HepG2 (cell line): ENCODE results near the gene SNX6. TPM values are rescaled to one million over a fixed set of nuclear protein-coding genes. Genes with fewer than 3 reads are reported as not detected.

Source experiments
- CHD2 ChIP-seq: IDR thresholded peaks from 2 replicates; pipeline ENCODE4 v1.6.1; 2011; ENCODE audit warnings: low read depth, low read length, improper control_type of control experiment
- CREB3 ChIP-seq: sonication (generic); formaldehyde crosslinking; IDR thresholded peaks from 2 replicates; pipeline ENCODE4 v1.5.0; 2020; ENCODE audit warnings: missing genetic modification reagents
- DPF2 ChIP-seq: sonication (generic); formaldehyde crosslinking; IDR thresholded peaks from 2 replicates; pipeline ENCODE4 v1.4.0; 2020; ENCODE audit warnings: mild to moderate bottlenecking, low read depth, missing genetic modification reagents, borderline replicate concordance
- ELF3 ChIP-seq: IDR thresholded peaks from 2 replicates; pipeline ENCODE4 v1.6.1; 2016; ENCODE audit warnings: missing genetic modification reagents, missing compliant biosample characterization
- EP300 ChIP-seq, 3 experiments: sonication (generic) in 1 of 3; formaldehyde crosslinking in 1 of 3; IDR thresholded peaks; 2 replicates each; pipeline versions ENCODE4 v1.5.1 to v1.6.1; 2011 to 2020; ENCODE audit warnings: low read depth in 2 of 3, low read length in 2 of 3, borderline replicate concordance in 1 of 3, improper control_type of control experiment in 1 of 3, mild to moderate bottlenecking in 1 of 3, missing genetic modification reagents in 1 of 3, moderate library complexity in 1 of 3
- ETV5 ChIP-seq: IDR thresholded peaks from 2 replicates; pipeline ENCODE4 v1.6.1; 2018; ENCODE audit warnings: missing biosample characterization, missing genetic modification reagents, inconsistent platforms, borderline replicate concordance
- FIP1L1 ChIP-seq: fragments of 200-400 bp; formaldehyde crosslinking; IDR thresholded peaks from 2 replicates; pipeline ENCODE4 v1.6.1; 2018; ENCODE audit warnings: low read depth, mild to moderate bottlenecking, low read length, moderate library complexity, borderline replicate concordance; ENCODE audit not compliant: insufficient read depth
- FOXO4 ChIP-seq: sonication (generic); formaldehyde crosslinking; conservative IDR thresholded peaks from 2 replicates; pipeline ENCODE4 v1.8.1; 2023; ENCODE audit warnings: missing genetic modification reagents
- LCORL ChIP-seq, 2 experiments: fragments of 450-650 bp in 1 of 2; sonication (generic) in 1 of 2; formaldehyde crosslinking in 1 of 2; IDR thresholded peaks; 2 replicates each; pipeline versions ENCODE4 v1.5.0 to v1.6.1; 2017 to 2020; ENCODE audit warnings: antibody characterized with exemption in 1 of 2, missing genetic modification reagents in 1 of 2
- MIER2 ChIP-seq: IDR thresholded peaks from 2 replicates; pipeline ENCODE4 v1.6.1; 2016; ENCODE audit warnings: missing biosample characterization, missing genetic modification reagents
- PPARG ChIP-seq: conservative IDR thresholded peaks from 2 replicates; pipeline ENCODE4 v1.6.1; 2016; ENCODE audit warnings: missing biosample characterization, missing genetic modification reagents
- RBM39 ChIP-seq: fragments of 200-400 bp; formaldehyde crosslinking; IDR thresholded peaks from one replicate; pipeline ENCODE4 v1.6.1; 2018; ENCODE audit warnings: antibody characterized with exemption, mild to moderate bottlenecking, low read depth, low read length; ENCODE audit not compliant: poor library complexity, severe bottlenecking
- SNAI1 ChIP-seq: sonication (generic); formaldehyde crosslinking; IDR thresholded peaks from 2 replicates; pipeline ENCODE4 v1.5.0; 2020; ENCODE audit warnings: mild to moderate bottlenecking, missing genetic modification reagents, borderline replicate concordance
- U2AF1 ChIP-seq: fragments of 200-400 bp; formaldehyde crosslinking; optimal IDR thresholded peaks from 2 replicates; pipeline ENCODE3; 2017; ENCODE audit warnings: mild to moderate bottlenecking, low read depth, low read length
- ZMAT5 ChIP-seq: sonication (generic); formaldehyde crosslinking; IDR thresholded peaks from 2 replicates; pipeline ENCODE4 v1.5.0; 2020; ENCODE audit warnings: mild to moderate bottlenecking, low read depth, missing genetic modification reagents, borderline replicate concordance
- ZNF703 ChIP-seq: sonication (generic); formaldehyde crosslinking; IDR thresholded peaks from 2 replicates; pipeline ENCODE4 v1.5.1; 2020; ENCODE audit warnings: missing genetic modification reagents, mild to moderate bottlenecking, moderate library complexity, borderline replicate concordance
- ZNF878 ChIP-seq: sonication (generic); formaldehyde crosslinking; IDR thresholded peaks from 2 replicates; pipeline ENCODE4 v1.8.1; 2023; ENCODE audit warnings: mild to moderate bottlenecking, missing genetic modification reagents, moderate library complexity
- ZNF879 ChIP-seq: sonication (generic); formaldehyde crosslinking; IDR thresholded peaks from 2 replicates; pipeline ENCODE4 v1.8.1; 2023; ENCODE audit warnings: missing genetic modification reagents
- polyA plus RNA-seq, 8 experiments: library from polyadenylated mRNA; depleted of rRNA in 3 of 8; stranded (reverse) in 7 of 8; unstranded in 1 of 8; fragments of >200 nt; fragmentation: Illumina TruSeq in 4 of 8; extraction: Trizol in 4 of 8; gene quantifications; 2 replicates each; pipeline versions ENCODE4 v1.2.1 to v1.2.3, GENCODE V29; 2011 to 2016; ENCODE audit warnings: low read depth in 4 of 8, missing spikeins in 1 of 8, mixed read lengths in 1 of 8; ENCODE audit not compliant: insufficient read depth in 1 of 8
- total RNA-seq, 5 experiments: library from RNA; depleted of rRNA; stranded (reverse); fragments of >200 nt; fragmentation: Illumina TruSeq; extraction: Trizol; gene quantifications; 2 replicates each; pipeline ENCODE4 v1.2.3, GENCODE V29; 2016; ENCODE audit warnings: low read depth in 1 of 5
- TF ChIP-seq, protein P1 (sequence below): sonication (generic); formaldehyde crosslinking; IDR thresholded peaks from 2 replicates; pipeline ENCODE4 v1.4.0; 2020; ENCODE audit warnings: mild to moderate bottlenecking, missing genetic modification reagents

The SNX6 gene
- total and polyA plus RNA-seq, 2 of the 13 experiments (the other 11 are each of a cell fraction or from before 2014, with no cell fraction given): 92.3 to 169 TPM

GRCh38 chr14:34629657-34630529 is at the start of gene SNX6 (continued):
- TF ChIP-seq FIP1L1: 0 out of 2 replicates have a peak, but pooled peaks have one; percentile 51
- 0 out of 2 replicates have a peak, but pooled peaks have one; percentile 48 for TF ChIP-seq ZNF879 (CRISPR knock-in tag)
- peak; percentile 41 for TF ChIP-seq PPARG (CRISPR knock-in tag)
- peak; percentile 94 for TF ChIP-seq RBM39
- TF ChIP-seq U2AF1: peak; percentile 91
- no peak; a peak in 1 of 4 replicates for TF ChIP-seq EP300 (IDR thresholded peaks at IDR 0.05; ENCODE audit: low read depth in 2 of 2, low read length in 2 of 2)
- no peak for TF ChIP-seq EP300 (CRISPR knock-in tag; IDR thresholded peaks at IDR 0.05; ENCODE audit: borderline replicate concordance)
- no peak for TF ChIP-seq SNAI1 (CRISPR knock-in tag)
- 0 out of 2 replicates have a peak, but pooled peaks have one; percentile 50 for TF ChIP-seq MIER2 (CRISPR knock-in tag)
- TF ChIP-seq FOXO4: 0 out of 2 replicates have a peak, but pooled peaks have one; percentile 84
- TF ChIP-seq CHD2: no peak
- TF ChIP-seq CREB3: peak; percentile 93; the same call in 1 of the 2 replicates
- 0 out of 2 replicates have a peak, but pooled peaks have one; percentile 12 for TF ChIP-seq ELF3 (CRISPR knock-in tag)
- 0 out of 2 replicates have a peak, but pooled peaks have one; percentile 19 for TF ChIP-seq LCORL (IDR thresholded peaks at IDR 0.05)
- TF ChIP-seq LCORL (CRISPR knock-in tag; IDR thresholded peaks at IDR 0.05): peak; percentile 69
- TF ChIP-seq ZMAT5: no peak; the same call in 1 of the 2 replicates
- TF ChIP-seq, protein P1, sequence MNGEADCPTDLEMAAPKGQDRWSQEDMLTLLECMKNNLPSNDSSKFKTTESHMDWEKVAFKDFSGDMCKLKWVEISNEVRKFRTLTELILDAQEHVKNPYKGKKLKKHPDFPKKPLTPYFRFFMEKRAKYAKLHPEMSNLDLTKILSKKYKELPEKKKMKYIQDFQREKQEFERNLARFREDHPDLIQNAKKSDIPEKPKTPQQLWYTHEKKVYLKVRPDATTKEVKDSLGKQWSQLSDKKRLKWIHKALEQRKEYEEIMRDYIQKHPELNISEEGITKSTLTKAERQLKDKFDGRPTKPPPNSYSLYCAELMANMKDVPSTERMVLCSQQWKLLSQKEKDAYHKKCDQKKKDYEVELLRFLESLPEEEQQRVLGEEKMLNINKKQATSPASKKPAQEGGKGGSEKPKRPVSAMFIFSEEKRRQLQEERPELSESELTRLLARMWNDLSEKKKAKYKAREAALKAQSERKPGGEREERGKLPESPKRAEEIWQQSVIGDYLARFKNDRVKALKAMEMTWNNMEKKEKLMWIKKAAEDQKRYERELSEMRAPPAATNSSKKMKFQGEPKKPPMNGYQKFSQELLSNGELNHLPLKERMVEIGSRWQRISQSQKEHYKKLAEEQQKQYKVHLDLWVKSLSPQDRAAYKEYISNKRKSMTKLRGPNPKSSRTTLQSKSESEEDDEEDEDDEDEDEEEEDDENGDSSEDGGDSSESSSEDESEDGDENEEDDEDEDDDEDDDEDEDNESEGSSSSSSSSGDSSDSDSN (CRISPR knock-in tag): peak; percentile 94
- 0 out of 2 replicates have a peak, but pooled peaks have one; percentile 47 for TF ChIP-seq DPF2
- peak; percentile 84; the same call in 1 of the 2 replicates for TF ChIP-seq ZNF703
- TF ChIP-seq ZNF878 (CRISPR knock-in tag): no peak
- TF ChIP-seq ETV5 (CRISPR knock-in tag): peak; percentile 61
